ENCODE results near the gene ZNF532.

ZNF532 gene

GRCh38 chr18:58838946-58839345, 25.7 kb upstream of the ZNF532 start:
- H2AFZ ChIP-seq (ENCODE audit: low read length) = no peak overlapping the region
- no peaks in the 10 kb centered on the region for H3K27me3 ChIP-seq (ENCODE audit: insufficient read depth, low read length)

GRCh38 chr18:58842978-58843687, 21.5 kb upstream of the ZNF532 start:
- no peak overlapping the region for H3K9ac ChIP-seq (ENCODE audit: low read length)
- H3K4me1 ChIP-seq (ENCODE audit: insufficient read depth, low read length, severe bottlenecking) = peaks cover 13% of the 10 kb centered on the region
- H3K27ac ChIP-seq (ENCODE audit: low read depth, low read length, poor library complexity, severe bottlenecking) = no peak overlapping the region
- no peaks in the 10 kb centered on the region for H4K20me1 ChIP-seq (ENCODE audit: insufficient read depth, low read length)
- H3F3A ChIP-seq (ENCODE audit: insufficient read depth, low read length) = no peaks in the 10 kb centered on the region
- H3K4me2 ChIP-seq (ENCODE audit: low read length) = no peak overlapping the region
- H3K9me3 ChIP-seq (ENCODE audit: low read length) = no peaks in the 10 kb centered on the region
- H3K4me3 ChIP-seq (ENCODE audit: low read depth, low read length, poor library complexity, severe bottlenecking) = no peak overlapping the region
- TF ChIP-seq, protein P1, sequence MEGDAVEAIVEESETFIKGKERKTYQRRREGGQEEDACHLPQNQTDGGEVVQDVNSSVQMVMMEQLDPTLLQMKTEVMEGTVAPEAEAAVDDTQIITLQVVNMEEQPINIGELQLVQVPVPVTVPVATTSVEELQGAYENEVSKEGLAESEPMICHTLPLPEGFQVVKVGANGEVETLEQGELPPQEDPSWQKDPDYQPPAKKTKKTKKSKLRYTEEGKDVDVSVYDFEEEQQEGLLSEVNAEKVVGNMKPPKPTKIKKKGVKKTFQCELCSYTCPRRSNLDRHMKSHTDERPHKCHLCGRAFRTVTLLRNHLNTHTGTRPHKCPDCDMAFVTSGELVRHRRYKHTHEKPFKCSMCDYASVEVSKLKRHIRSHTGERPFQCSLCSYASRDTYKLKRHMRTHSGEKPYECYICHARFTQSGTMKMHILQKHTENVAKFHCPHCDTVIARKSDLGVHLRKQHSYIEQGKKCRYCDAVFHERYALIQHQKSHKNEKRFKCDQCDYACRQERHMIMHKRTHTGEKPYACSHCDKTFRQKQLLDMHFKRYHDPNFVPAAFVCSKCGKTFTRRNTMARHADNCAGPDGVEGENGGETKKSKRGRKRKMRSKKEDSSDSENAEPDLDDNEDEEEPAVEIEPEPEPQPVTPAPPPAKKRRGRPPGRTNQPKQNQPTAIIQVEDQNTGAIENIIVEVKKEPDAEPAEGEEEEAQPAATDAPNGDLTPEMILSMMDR (IDR thresholded peaks at IDR 0.05; ENCODE audit: low read length) = no peak
- TF ChIP-seq EZH2 (IDR thresholded peaks at IDR 0.05; ENCODE audit: borderline replicate concordance, low read length) = no peak
- no peaks in the 10 kb centered on the region; the same call in 1 of the 2 replicates for H3K36me3 ChIP-seq (ENCODE audit: insufficient read depth, low read length)
- no peak overlapping the region for H2AFZ ChIP-seq (ENCODE audit: low read length)
- H3K79me2 ChIP-seq (ENCODE audit: insufficient read depth, low read length) = no peaks in the 10 kb centered on the region
- H3K9me2 ChIP-seq (ENCODE audit: low read depth, low read length) = no peaks in the 10 kb centered on the region
- no peaks in the 10 kb centered on the region for H3K27me3 ChIP-seq (ENCODE audit: insufficient read depth, low read length)

More at GRCh38 chr18:58838946-58839345, 25.7 kb upstream of the ZNF532 start:
- no peak overlapping the region for H3K4me2 ChIP-seq (ENCODE audit: low read length)
- no peak for TF ChIP-seq EZH2 (IDR thresholded peaks at IDR 0.05; ENCODE audit: borderline replicate concordance, low read length)
- TF ChIP-seq, protein P1 (IDR thresholded peaks at IDR 0.05; ENCODE audit: low read length) = no peak
- H4K20me1 ChIP-seq (ENCODE audit: insufficient read depth, low read length) = no peaks in the 10 kb centered on the region
- H3K9ac ChIP-seq (ENCODE audit: low read length) = no peak overlapping the region
- no peaks in the 10 kb centered on the region for H3F3A ChIP-seq (ENCODE audit: insufficient read depth, low read length)
- no peak overlapping the region for H3K4me3 ChIP-seq (ENCODE audit: low read depth, low read length, poor library complexity, severe bottlenecking)
- H3K79me2 ChIP-seq (ENCODE audit: insufficient read depth, low read length) = no peaks in the 10 kb centered on the region
- no peaks in the 10 kb centered on the region; the same call in 1 of the 2 replicates for H3K36me3 ChIP-seq (ENCODE audit: insufficient read depth, low read length)
- H3K9me3 ChIP-seq (ENCODE audit: low read length) = no peaks in the 10 kb centered on the region
- no peak overlapping the region for H3K27ac ChIP-seq (ENCODE audit: low read depth, low read length, poor library complexity, severe bottlenecking)
- H3K9me2 ChIP-seq (ENCODE audit: low read depth, low read length) = no peaks in the 10 kb centered on the region
- H3K4me1 ChIP-seq (ENCODE audit: insufficient read depth, low read length, severe bottlenecking) = no peaks in the 10 kb centered on the region

DNA sequence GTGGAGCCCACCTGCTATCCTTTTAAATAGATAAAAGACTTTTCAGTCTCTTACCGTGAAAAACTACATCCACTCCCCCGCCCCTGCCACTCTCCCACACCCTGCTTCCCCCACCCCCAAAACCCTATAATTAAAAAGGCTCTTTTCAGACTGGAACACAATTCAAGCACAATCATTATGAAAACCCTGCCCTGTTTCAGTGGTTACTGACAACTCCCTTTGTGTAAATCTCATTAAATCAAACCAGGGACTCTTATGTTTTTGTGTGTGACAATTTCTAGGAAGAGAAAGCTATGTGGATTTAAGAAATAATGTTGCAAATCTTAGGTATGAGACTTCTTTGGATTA, 21.0 kb upstream of the ZNF532 start:
- TF ChIP-seq EZH2 (IDR thresholded peaks at IDR 0.05; ENCODE audit: borderline replicate concordance, low read length) = no peak
- TF ChIP-seq, protein P1 (IDR thresholded peaks at IDR 0.05; ENCODE audit: low read length) = no peak
- no peak overlapping the region for H3K27ac ChIP-seq (ENCODE audit: low read depth, low read length, poor library complexity, severe bottlenecking)
- no peaks in the 10 kb centered on the region for H3F3A ChIP-seq (ENCODE audit: insufficient read depth, low read length)
- no peaks in the 10 kb centered on the region for H3K9me3 ChIP-seq (ENCODE audit: low read length)
- peaks cover 13% of the 10 kb centered on the region for H3K4me1 ChIP-seq (ENCODE audit: insufficient read depth, low read length, severe bottlenecking)
- no peak overlapping the region for H3K4me3 ChIP-seq (ENCODE audit: low read depth, low read length, poor library complexity, severe bottlenecking)
- H3K9me2 ChIP-seq (ENCODE audit: low read depth, low read length) = no peaks in the 10 kb centered on the region
- H3K79me2 ChIP-seq (ENCODE audit: insufficient read depth, low read length) = no peaks in the 10 kb centered on the region
- H4K20me1 ChIP-seq (ENCODE audit: insufficient read depth, low read length) = no peaks in the 10 kb centered on the region
- no peak overlapping the region for H3K4me2 ChIP-seq (ENCODE audit: low read length)
- peaks cover 4% of the 10 kb centered on the region; the same call in 1 of the 2 replicates for H3K36me3 ChIP-seq (ENCODE audit: insufficient read depth, low read length)
- no peaks in the 10 kb centered on the region for H3K27me3 ChIP-seq (ENCODE audit: insufficient read depth, low read length)
- no peak overlapping the region for H2AFZ ChIP-seq (ENCODE audit: low read length)
- H3K9ac ChIP-seq (ENCODE audit: low read length) = no peak overlapping the region

Measured in OCI-LY1 (cell line).